ENCODE data around the gene ZC2HC1C. TPM values are rescaled to one million over a fixed set of nuclear protein-coding genes. Genes with fewer than 3 reads are reported as not detected.

The ZC2HC1C gene, protein sequence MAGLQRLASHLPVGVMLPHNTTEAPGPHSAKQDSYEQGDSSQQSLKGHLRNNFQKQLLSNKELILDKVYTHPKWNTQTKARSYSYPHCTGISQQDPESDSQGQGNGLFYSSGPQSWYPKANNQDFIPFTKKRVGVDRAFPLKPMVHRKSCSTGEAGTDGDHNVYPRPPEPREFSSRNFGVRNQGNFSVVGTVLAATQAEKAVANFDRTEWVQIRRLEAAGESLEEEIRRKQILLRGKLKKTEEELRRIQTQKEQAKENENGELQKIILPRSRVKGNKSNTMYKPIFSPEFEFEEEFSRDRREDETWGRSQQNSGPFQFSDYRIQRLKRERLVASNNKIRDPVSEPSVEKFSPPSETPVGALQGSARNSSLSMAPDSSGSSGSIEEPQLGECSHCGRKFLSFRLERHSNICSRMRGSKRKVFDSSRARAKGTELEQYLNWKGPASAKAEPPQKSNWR
- total RNA-seq = 0.60 and 0.89 TPM in 2 replicates

DNA sequence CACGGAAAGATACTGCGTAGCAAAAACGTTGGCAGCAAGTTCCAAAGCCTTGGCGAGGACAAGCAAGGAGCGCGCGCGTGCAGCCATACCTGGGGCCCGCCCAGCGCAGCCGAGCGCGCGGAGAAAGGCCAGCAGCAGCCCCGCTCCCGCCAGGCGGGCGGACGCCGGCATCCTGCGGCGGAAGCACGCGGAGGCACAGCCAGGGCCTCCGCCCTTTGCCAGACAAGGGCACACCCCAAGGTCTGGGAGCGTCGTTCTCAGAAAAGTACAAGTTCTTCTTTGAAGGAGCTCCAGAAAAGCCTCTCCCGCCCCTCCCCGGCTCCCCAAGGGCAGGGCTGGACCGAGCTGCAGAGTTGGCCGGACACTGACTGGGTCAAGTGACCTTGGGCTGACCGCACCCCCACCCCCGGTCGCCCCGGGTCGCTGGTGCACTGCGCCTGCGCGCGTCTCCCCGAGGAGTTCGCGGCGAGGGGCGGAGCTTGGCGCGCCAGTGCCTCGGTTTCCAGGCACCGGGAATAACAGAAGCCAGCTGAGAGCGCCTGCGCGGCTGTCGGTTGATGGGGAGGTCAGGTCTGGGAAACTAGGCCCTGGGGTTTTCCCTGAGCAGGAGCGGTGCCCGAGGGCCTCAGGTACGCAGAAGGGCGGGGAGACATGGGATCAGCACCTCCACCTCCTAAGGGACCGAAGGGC is at the start of gene ZC2HC1C:
Gene ZC2HC1C (plus strand): TSS at position 521 of the 690 bp plus-strand sequence. CDS start 933 bp downstream, outside the sequence.

DNA sequence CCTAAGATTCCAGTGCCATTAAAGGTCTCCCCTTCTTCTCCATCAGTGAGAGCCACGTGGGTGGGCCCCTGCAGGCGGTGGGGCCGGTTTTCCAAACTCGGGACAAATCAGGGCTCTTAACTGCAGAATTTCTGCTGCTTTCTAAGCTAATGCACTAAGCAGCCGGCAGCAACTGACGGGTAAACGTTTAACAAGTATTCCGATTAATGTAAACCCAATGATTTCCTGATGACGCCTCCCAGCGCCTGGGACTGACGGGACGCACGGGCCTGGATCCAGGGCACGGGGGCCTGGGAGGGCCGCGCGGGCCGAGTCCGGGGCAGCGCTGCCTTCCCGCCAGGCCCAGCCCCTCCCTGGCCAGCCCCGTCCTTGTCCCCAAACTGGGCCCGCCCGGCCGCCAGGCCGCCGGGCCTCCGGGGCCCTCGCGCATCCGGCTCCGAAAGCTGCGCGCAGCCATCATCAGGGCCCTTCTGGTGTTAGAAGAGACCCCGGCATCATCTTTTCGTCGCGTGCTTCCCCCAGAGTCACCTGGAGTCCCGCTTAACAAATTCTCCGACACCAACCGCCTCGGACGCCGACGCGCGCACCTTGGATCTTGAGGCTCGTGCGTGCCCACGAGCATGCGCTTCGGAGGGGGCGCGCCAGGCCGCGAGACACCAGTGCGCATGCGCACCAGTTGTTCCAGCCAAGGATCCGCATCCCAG is 18.4 kb upstream of the ZC2HC1C start, which contains the start of gene MLH3:
Gene MLH3 (minus strand): TSS at position 616 of the 704 bp plus-strand sequence. CDS start 1,812 bp downstream, outside the sequence.

DNA sequence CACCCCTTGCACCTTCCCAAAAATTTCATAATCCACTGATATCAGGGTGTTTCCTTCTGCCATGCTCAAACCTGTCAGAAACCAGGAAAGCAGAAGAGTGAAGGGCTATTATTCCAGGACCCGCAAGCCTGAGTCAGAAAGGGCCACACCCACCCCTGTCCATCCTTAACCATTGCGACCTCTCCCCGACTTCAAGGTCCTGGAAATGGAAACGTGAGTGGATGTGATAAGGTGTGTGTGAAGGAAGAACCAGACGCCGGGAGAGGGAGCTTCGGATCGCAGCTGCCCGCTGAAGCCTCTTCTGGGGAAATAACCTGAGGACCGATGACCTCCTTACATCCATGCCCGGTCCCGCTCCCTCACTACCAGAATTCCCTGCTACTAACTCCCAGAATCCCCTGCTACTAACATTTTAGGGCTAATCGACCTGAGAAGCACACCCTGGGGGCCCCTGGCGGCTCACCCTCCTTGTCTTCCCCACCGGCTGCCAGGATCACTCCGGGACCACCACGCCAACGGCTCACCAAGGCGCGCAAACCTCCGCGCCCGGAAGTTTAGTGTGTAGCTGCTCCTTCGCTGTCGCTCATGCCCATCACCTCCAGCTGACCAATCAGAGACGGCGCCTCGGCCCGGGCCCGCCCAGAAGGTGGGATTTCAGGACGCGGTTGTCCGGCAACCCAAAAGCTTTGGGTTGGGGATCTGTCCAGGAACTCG is 5.8 kb upstream of the ZC2HC1C start, which contains the start of gene ACYP1:
Gene ACYP1 (minus strand): TSS at position 534 of the 714 bp plus-strand sequence. CDS start 471 bp downstream, at position 63.

DNA sequence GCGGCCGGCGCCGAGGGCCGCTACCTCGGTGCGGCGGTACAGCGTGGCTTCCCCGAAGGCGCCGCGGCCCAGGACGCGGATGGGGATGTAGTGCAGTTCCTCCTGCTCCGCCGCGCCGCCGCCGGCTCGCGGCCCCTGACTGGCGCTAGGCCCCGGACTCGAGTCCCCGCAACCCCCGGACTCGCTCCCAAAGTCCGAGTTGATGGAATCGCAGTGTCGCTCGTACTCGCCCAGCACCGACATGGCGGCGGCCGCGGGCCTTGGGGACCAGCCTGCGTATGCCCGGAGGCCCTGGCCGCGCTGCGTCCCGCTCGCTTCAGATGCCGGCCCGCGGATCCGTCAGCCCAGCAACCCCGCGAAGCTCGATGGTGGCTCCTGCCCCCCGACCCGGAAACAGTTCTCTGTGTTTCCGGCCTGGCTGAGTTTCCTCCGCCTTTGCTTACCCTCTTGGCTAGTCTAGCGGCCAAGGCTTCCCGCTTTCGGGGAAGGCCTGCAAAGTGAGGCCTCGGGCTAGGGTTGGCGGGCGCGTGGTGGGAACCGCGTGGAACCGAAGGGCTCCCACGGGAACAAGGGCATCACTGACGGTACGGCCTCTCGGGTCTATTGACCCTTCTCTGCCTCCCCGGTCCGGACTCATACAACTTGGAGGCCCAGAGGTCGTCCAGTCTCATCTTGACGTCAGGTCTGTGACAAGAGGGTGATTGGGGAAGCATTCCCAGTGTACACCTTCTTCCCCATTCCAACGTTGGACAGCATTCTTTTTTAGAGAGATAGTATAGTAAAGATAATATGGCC is 57.4 kb downstream of the ZC2HC1C start, which contains the start of gene NEK9:
Gene NEK9 (minus strand): TSS at position 370 of the 795 bp plus-strand sequence. CDS start 127 bp downstream, at position 243.

Other genes with a start within 250 kb of the ZC2HC1C start
- not detected in 2 replicates for gene PROX2, start 193.5 kb upstream of the ZC2HC1C start, total RNA-seq
- 59.7 and 95.5 TPM in 2 replicates for gene DLST, start 187.7 kb upstream of the ZC2HC1C start, total RNA-seq
- 0.59 and 1.3 TPM in 2 replicates for gene RPS6KL1, start 146.4 kb upstream of the ZC2HC1C start, total RNA-seq
- gene PGF, start 114.0 kb upstream of the ZC2HC1C start, total RNA-seq = 0.60 and 1.5 TPM in 2 replicates
- 31.8 and 50.7 TPM in 2 replicates for gene EIF2B2, start 66.7 kb upstream of the ZC2HC1C start, total RNA-seq
- gene MLH3, start 18.2 kb upstream of the ZC2HC1C start, total RNA-seq = 20.0 and 25.8 TPM in 2 replicates
- gene ACYP1, start 5.6 kb upstream of the ZC2HC1C start, total RNA-seq = 7.4 and 11.4 TPM in 2 replicates
- gene NEK9, start 57.4 kb downstream of the ZC2HC1C start, total RNA-seq = 58.5 and 73.6 TPM in 2 replicates
- gene TMED10, start 107.0 kb downstream of the ZC2HC1C start, total RNA-seq = 469 and 535 TPM in 2 replicates
- gene FOS, start 209.2 kb downstream of the ZC2HC1C start, total RNA-seq = 3.0 and 3.9 TPM in 2 replicates

Measured in smooth muscle cell of the umbilical artery (primary cell).